Loucy (cell line): Measurements from ENCODE around the gene SAMD15.

Experiments used
- H2AFZ ChIP-seq: fragments of 200-600 bp; sonication (generic); 2 replicates; pipeline ENCODE4 v1.6.0; 2016; ENCODE audit warnings: antibody characterized with exemption, mild to moderate bottlenecking, low read length, moderate library complexity
- H3F3A ChIP-seq: fragments of 200-600 bp; 2 replicates; pipeline ENCODE4 v1.6.0; 2016; ENCODE audit warnings: antibody characterized with exemption, low read depth, mild to moderate bottlenecking
- H3K27me3 ChIP-seq: fragments of 200-600 bp; sonication (generic); 2 replicates; pipeline ENCODE4 v1.6.1; 2014; ENCODE audit warnings: low read length, mild to moderate bottlenecking; ENCODE audit not compliant: insufficient read depth, poor library complexity, severe bottlenecking
- H3K36me3 ChIP-seq: fragments of 200-600 bp; sonication (generic); 2 replicates; pipeline ENCODE4 v1.6.1; 2016; ENCODE audit warnings: low read length; ENCODE audit not compliant: insufficient read depth
- H3K4me1 ChIP-seq: fragments of 200-600 bp; sonication (generic); 2 replicates; pipeline ENCODE4 v1.5.1; 2014; ENCODE audit warnings: low read length, mild to moderate bottlenecking; ENCODE audit not compliant: insufficient read depth, poor library complexity, severe bottlenecking
- H3K4me2 ChIP-seq: fragments of 200-600 bp; sonication (generic); 2 replicates; pipeline ENCODE4 v1.6.0; 2014; ENCODE audit warnings: antibody characterized with exemption, low read length, low read depth, mild to moderate bottlenecking; ENCODE audit not compliant: poor library complexity, severe bottlenecking
- H3K4me3 ChIP-seq: fragments of 200-600 bp; sonication (generic); 2 replicates; pipeline ENCODE4 v1.5.1; 2014; ENCODE audit warnings: low read length, mild to moderate bottlenecking, mixed read lengths; ENCODE audit not compliant: poor library complexity, severe bottlenecking
- H3K79me2 ChIP-seq: fragments of 200-600 bp; sonication (generic); 2 replicates; pipeline ENCODE4 v1.6.1; 2014; ENCODE audit warnings: low read length; ENCODE audit not compliant: insufficient read depth
- H3K9ac ChIP-seq: fragments of 200-600 bp; sonication (generic); 2 replicates; pipeline ENCODE4 v1.6.0; 2014; ENCODE audit warnings: mild to moderate bottlenecking, low read depth, low read length, moderate library complexity; ENCODE audit not compliant: poor library complexity, severe bottlenecking
- H3K9me2 ChIP-seq: fragments of 200-600 bp; sonication (generic); replicated peaks from 2 replicates; pipeline ENCODE4 v1.6.1; 2016; ENCODE audit warnings: low read depth, low read length, mixed read lengths
- H3K9me3 ChIP-seq: fragments of 200-600 bp; sonication (generic); 2 replicates; pipeline ENCODE4 v1.6.1; 2014; ENCODE audit warnings: mild to moderate bottlenecking, antibody characterized with exemption, low read length, low read depth; ENCODE audit not compliant: insufficient read depth
- H4K20me1 ChIP-seq: fragments of 200-600 bp; sonication (generic); 2 replicates; pipeline ENCODE4 v1.6.0; 2014; ENCODE audit warnings: antibody characterized with exemption, low read length, mild to moderate bottlenecking; ENCODE audit not compliant: insufficient read depth, poor library complexity, severe bottlenecking
- EZH2phosphoT487 ChIP-seq: fragments of 200-600 bp; IDR thresholded peaks from 2 replicates; pipeline ENCODE4 v1.6.1; 2018; ENCODE audit warnings: antibody characterized with exemption, mild to moderate bottlenecking, moderate library complexity, borderline replicate concordance
- TF ChIP-seq, protein P1 (sequence below): fragments of 200-600 bp; sonication (generic); conservative IDR thresholded peaks from 2 replicates; pipeline ENCODE4 v1.5.1; 2014; ENCODE audit warnings: mild to moderate bottlenecking, antibody characterized with exemption, low read length

SAMD15 gene

DNA sequence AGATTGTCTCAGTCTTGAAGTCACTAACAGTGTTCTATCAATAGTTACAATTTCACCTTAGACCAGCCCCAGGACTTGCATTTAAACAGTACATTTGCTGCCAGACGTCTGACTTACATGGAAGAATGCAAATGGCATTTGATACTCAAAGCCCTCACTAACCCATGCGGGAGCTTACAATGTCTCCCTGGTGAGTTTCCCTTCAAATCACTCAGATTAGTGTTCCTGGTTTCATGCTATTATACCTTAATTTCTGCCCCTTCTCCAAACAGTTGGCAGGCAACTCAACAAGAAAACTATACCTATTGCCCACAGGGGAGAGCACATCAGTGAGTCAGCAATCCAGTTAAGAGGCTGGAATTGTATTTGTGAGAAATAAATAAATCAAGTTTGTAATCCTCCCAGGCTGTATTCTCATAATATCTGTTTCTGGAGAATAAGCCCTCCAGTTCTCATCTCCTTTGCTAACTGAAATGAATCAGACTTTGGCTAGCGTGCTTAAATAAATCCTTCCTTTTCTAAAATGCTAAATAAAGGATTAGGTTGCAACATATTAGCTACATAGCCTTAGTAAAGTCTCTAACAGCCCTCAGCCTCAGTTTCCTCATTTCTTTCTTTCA, 32.7 kb upstream of the SAMD15 start:
- Histone ChIP-seq H2AFZ (no peak overlapping the region), H3K27me3 (no peaks in the 10 kb centered on the region), H3K9me3 (no peaks in the 10 kb centered on the region), H3K4me2 (no peak overlapping the region), H3K9ac (no peak overlapping the region), H3K4me3 (no peak overlapping the region), H3F3A (no peaks in the 10 kb centered on the region), H3K36me3 (peaks cover 26% of the 10 kb centered on the region; the same call in 1 of the 2 replicates), H3K79me2 (no peaks in the 10 kb centered on the region), H3K9me2 (no peaks in the 10 kb centered on the region), H3K4me1 (no peaks in the 10 kb centered on the region), H4K20me1 (no peaks in the 10 kb centered on the region)
- TF ChIP-seq, protein P1, sequence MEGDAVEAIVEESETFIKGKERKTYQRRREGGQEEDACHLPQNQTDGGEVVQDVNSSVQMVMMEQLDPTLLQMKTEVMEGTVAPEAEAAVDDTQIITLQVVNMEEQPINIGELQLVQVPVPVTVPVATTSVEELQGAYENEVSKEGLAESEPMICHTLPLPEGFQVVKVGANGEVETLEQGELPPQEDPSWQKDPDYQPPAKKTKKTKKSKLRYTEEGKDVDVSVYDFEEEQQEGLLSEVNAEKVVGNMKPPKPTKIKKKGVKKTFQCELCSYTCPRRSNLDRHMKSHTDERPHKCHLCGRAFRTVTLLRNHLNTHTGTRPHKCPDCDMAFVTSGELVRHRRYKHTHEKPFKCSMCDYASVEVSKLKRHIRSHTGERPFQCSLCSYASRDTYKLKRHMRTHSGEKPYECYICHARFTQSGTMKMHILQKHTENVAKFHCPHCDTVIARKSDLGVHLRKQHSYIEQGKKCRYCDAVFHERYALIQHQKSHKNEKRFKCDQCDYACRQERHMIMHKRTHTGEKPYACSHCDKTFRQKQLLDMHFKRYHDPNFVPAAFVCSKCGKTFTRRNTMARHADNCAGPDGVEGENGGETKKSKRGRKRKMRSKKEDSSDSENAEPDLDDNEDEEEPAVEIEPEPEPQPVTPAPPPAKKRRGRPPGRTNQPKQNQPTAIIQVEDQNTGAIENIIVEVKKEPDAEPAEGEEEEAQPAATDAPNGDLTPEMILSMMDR = no peak
- no peak for TF ChIP-seq EZH2phosphoT487

DNA sequence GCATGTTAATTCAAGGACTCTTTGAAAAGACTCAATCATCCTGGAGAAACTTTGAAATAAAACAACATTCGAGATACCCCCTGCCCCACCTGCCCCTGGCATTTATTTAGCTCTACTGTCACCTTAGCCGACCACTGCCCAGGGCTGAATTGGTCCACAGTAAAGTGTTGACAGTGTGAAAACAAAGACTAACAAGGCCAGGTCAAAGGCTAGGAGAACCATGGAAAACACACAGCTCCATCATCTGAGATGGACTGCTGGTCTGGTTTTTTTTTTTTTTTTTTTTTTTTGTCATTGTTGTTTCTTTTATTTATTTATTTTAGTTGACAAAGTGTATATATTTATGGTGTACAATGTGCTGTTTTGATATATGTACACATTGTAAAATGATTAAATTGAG, 30.7 kb upstream of the SAMD15 start:
- Histone ChIP-seq H3K4me3 (no peak overlapping the region), H3K9ac (no peak overlapping the region), H3K27me3 (no peaks in the 10 kb centered on the region), H3K36me3 (peaks cover 20% of the 10 kb centered on the region; the same call in 1 of the 2 replicates), H3K9me3 (no peaks in the 10 kb centered on the region), H3F3A (no peaks in the 10 kb centered on the region), H3K4me2 (no peak overlapping the region), H4K20me1 (no peaks in the 10 kb centered on the region), H3K4me1 (peaks cover 4% of the 10 kb centered on the region), H2AFZ (no peak overlapping the region), H3K79me2 (no peaks in the 10 kb centered on the region), H3K9me2 (no peaks in the 10 kb centered on the region)
- TF ChIP-seq, protein P1 = no peak
- no peak for TF ChIP-seq EZH2phosphoT487

DNA sequence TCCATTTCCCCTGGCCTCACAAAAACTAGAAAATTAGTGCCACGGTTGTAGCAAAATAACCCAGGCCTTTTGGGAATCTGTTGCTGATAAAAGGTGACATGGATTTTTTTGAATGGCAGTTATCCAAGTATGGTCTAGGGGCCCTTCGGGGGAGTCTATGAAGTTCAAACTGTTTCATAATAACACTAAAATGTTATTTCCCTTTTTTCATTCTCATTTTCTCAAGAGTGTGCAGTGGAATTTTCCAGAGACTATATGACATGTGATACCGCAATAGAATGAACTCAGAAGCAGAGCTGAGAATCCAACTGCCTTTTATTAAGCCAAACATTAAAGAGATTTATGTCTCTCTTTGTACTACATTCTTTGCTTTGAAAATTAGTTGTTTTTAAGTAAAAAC, 29.4 kb upstream of the SAMD15 start:
- no peaks in the 10 kb centered on the region for H3K27me3 ChIP-seq
- no peaks in the 10 kb centered on the region for H3K9me3 ChIP-seq
- no peak overlapping the region for H2AFZ ChIP-seq
- H3K4me1 ChIP-seq = peaks cover 4% of the 10 kb centered on the region
- H3K9ac ChIP-seq = no peak overlapping the region
- no peak overlapping the region for H3K4me2 ChIP-seq
- no peaks in the 10 kb centered on the region for H3F3A ChIP-seq
- no peak overlapping the region for H3K4me3 ChIP-seq
- TF ChIP-seq EZH2phosphoT487 = no peak
- TF ChIP-seq, protein P1 = no peak
- H3K79me2 ChIP-seq = no peaks in the 10 kb centered on the region
- no peaks in the 10 kb centered on the region for H3K9me2 ChIP-seq
- peaks cover 14% of the 10 kb centered on the region; the same call in 1 of the 2 replicates for H3K36me3 ChIP-seq
- H4K20me1 ChIP-seq = no peaks in the 10 kb centered on the region
